Activated CD4-positive, CD25-positive, alpha-beta regulatory T cell treated with anti-CD3 and anti-CD28 coated beads, Interleukin-2, amount 50 U/mL, for 72 hours (primary cell): ENCODE measurements around the gene TSPAN3.

Experiments
- DNase-seq: peaks from one replicate; pipeline ENCODE4 v3.0.0; 2021

Gene TSPAN3

GRCh38 chr15:77048135-77048876 is 22.6 kb downstream of the TSPAN3 start:
- no peak for DNase-seq

- DNase-seq, result no peak
Measured at GRCh38 chr15:77046704-77047412, 24.1 kb downstream of the TSPAN3 start.

GRCh38 chr15:77045985-77046384 is 24.9 kb downstream of the TSPAN3 start:
- DNase-seq, result no peak

- DNase-seq, result no peak
Measured at GRCh38 chr15:77044228-77045042, 26.5 kb downstream of the TSPAN3 start.

GRCh38 chr15:77042955-77043920 is 27.7 kb downstream of the TSPAN3 start:
- no peak for DNase-seq

GRCh38 chr15:77042245-77042919 is 28.5 kb downstream of the TSPAN3 start:
- no peak for DNase-seq

- DNase-seq, result no peak
Measured at GRCh38 chr15:77040673-77041072, 30.2 kb downstream of the TSPAN3 start.

- DNase-seq, result no peak
Measured at GRCh38 chr15:77039848-77040247, 31.1 kb downstream of the TSPAN3 start.

GRCh38 chr15:77039217-77039533 is 31.7 kb downstream of the TSPAN3 start:
- DNase-seq, result no peak

GRCh38 chr15:77038312-77039216 is 32.3 kb downstream of the TSPAN3 start:
- no peak for DNase-seq

GRCh38 chr15:77037388-77038209 is 33.3 kb downstream of the TSPAN3 start:
- DNase-seq, result no peak

GRCh38 chr15:77036537-77037387 is 34.1 kb downstream of the TSPAN3 start:
- peak; percentile 27 for DNase-seq

GRCh38 chr15:77035999-77036471 is 34.9 kb downstream of the TSPAN3 start:
- no peak for DNase-seq

GRCh38 chr15:77035584-77035983 is 35.3 kb downstream of the TSPAN3 start:
- DNase-seq, result no peak

- DNase-seq, result peak; percentile 58
Measured at GRCh38 chr15:77034695-77035489, 36.0 kb downstream of the TSPAN3 start.

- no peak for DNase-seq
Measured at GRCh38 chr15:77033729-77034671, 36.9 kb downstream of the TSPAN3 start.

GRCh38 chr15:77033417-77033728 is 37.5 kb downstream of the TSPAN3 start:
- no peak for DNase-seq
